Measurements from ENCODE around the gene ADAMTS5.

Gene ADAMTS5

GRCh38 chr21:26967062-26967913 is at the start of gene ADAMTS5:
TSS of gene ADAMTS5 (minus strand) at chr21:26967088. CDS start at chr21:26966391, 697 bp downstream.
- DNase-seq = no peak

DNA sequence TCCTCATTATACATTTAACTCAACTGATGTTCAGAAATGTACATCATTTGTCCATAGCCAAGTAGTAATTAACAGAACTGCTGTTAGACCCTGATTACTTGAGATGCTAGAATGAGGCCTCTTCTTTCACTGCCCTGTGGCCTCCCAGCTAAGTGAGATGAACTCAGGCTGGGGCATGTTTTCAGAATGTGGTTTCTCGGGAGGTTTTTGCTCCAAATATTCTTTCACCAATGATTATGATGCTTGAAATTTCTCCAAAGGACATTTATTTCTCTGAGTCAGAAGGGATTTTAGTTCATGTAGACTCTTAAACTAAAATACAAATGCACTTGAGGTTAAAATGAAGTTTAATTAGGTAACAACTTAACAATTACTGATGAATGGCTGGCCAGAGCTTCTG is 34.6 kb upstream of the ADAMTS5 start:
- no peak for DNase-seq

GRCh38 chr21:26983576-26983975 is 16.7 kb upstream of the ADAMTS5 start:
- no peak for DNase-seq

- no peak for DNase-seq
These were observed 15.9 kb upstream of the ADAMTS5 start for GRCh38 chr21:26982767-26983166.

GRCh38 chr21:26977746-26978145 is 10.9 kb upstream of the ADAMTS5 start:
- no peak for DNase-seq

- DNase-seq = no peak
These were observed 6.3 kb upstream of the ADAMTS5 start for GRCh38 chr21:26973226-26973625.

DNA sequence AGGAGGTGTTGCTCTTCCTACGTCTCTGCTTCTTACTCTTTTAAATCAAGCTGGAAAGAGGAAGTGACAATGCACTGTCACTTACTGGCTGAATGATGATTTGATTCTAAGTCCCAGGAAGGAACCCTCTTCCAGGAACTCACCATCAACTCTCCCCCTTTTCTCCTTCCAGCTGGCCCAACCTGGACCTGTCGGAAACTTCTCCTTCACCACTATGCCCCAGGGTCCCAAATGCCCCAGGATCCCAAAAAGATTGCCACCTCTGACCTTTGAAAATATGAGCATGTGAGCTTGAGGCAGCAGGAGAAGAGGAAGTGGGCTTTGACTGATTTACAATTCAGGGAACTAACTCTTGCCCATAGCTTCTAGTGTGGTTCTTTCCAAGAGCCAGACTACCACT is 5.3 kb upstream of the ADAMTS5 start:
- DNase-seq = no peak

DNA sequence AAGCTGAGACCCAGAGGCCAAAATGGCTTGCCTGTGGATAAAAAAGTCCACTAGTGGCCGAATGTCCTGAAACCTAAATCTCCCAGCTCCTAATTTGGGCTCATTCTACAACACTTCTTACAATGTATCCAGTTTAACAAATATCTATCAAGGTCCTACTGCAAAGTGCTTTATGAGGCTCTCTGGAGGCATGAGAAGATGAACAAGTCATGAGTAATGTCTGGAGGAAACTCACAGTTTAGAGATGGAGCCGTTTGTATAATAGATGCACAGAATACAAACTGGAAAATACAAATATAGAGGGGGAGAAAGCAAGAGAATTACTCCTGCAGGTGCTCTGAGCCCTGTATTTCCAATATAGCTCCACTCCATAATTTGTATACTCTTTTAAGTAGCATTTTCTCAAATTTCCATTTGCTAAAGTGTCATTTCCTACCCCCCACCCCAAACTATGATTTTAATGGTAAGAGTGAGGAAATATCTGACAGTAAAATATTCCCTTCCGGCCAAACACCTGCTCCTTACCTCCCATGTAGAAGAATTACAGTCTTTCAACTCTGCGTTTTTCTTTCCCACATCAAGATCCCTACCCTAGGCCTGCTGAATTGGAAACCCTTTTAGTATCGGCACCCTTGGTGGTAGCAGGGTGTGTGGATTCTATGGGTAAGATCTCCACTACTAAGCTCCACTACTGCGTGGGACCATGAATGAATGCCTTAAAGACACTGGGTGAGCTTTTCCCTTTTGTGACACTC is 3.3 kb upstream of the ADAMTS5 start:
- no peak for DNase-seq

DNA sequence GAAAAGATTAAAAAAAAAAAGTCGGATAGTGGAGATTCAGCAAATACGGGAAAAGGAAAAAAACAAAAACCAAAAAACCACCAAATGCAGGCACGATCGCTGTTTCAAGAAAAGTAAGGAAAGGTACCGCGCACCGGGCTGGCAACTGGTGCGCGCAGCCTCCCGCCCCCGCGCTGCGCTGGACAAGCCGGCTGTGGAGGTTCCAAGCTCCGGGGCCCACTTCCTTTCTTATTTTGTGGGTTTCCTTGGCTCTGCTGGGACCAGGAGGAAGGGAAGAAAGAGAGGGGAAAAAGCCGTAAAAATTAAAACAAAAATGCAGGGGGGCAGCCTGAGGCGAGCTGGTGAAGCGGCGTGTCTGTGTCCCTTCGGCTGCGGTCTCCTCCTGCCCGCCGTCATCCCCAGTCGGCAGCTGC is 233 bp downstream of the ADAMTS5 start:
- no peak for DNase-seq

- DNase-seq = no peak
These were observed 844 bp downstream of the ADAMTS5 start for GRCh38 chr21:26965907-26966581.

GRCh38 chr21:26965040-26965906 is 1.6 kb downstream of the ADAMTS5 start:
- no peak for DNase-seq

DNA sequence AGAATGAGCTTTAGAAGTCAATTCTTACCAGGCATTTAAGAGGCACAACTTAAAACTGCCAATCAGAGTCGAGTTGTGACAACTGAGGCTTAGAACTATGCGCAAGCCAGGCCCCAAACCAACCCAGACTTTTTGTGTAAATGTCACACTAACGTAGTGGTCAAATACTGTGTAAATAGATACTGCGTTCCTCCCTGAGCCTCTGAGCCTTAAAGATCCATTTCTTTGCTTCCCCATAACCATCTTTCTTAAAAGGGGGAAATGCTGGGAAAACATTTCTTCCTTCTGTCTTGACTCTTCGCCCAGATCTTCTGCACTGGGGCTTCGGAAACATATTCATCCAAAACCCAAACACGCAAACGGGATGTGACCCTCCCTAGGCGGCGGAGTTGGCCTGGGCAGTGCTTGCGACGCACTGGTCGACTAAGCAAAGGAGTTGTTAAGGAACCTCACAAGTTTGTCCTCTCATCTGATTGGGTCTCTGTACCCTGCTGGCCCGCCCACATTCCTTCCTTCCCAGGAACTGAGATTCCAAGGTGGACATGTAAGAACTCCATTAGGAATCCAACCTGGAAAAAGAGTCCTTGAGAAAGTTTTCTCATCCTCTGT is 2.6 kb downstream of the ADAMTS5 start:
- no peak for DNase-seq

GRCh38 chr21:26962621-26963181 is 4.2 kb downstream of the ADAMTS5 start:
- no peak for DNase-seq

GRCh38 chr21:26961698-26962097 is 5.2 kb downstream of the ADAMTS5 start:
- no peak for DNase-seq

- DNase-seq = no peak
These were observed 8.1 kb downstream of the ADAMTS5 start for GRCh38 chr21:26958788-26959187.

DNA sequence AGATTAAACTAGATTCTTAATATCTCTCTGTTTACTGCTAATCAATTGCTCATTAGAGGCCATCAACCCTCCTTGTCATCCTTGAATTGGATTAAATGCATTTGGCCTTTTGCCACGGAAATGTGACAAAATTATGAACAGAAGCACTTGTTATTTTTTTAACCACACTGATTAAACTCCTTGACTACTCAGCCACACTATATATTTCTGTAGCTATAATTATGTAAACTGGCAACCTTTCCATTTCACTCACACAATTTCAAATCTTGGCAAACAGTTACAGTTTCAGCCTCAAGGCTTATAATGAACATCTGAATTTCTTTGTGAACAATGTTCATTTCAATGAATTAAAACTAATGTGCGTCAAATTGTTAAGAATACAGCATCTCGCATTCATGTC is 10.1 kb downstream of the ADAMTS5 start:
- no peak for DNase-seq

DNA sequence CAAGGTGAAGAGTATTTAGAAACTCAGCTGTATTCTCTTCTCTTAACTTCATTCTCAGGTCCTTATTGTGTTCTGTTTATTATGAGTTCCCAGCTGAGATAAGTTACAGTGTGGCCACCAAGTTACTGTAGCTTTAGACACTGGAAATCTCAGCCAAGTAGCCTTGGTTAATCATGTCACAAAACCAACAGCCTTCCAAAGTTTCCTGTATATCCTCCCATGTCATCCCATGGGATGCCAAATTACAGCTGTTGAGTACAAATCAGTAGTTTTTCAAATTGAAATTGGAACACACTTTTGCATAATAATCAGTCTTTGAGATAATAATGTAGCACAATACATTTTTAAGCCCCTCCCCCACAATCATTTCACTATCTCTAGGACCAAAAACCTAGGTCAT is 10.7 kb downstream of the ADAMTS5 start:
- DNase-seq = no peak

GRCh38 chr21:26954662-26955121 is 12.2 kb downstream of the ADAMTS5 start:
- no peak for DNase-seq

DNA sequence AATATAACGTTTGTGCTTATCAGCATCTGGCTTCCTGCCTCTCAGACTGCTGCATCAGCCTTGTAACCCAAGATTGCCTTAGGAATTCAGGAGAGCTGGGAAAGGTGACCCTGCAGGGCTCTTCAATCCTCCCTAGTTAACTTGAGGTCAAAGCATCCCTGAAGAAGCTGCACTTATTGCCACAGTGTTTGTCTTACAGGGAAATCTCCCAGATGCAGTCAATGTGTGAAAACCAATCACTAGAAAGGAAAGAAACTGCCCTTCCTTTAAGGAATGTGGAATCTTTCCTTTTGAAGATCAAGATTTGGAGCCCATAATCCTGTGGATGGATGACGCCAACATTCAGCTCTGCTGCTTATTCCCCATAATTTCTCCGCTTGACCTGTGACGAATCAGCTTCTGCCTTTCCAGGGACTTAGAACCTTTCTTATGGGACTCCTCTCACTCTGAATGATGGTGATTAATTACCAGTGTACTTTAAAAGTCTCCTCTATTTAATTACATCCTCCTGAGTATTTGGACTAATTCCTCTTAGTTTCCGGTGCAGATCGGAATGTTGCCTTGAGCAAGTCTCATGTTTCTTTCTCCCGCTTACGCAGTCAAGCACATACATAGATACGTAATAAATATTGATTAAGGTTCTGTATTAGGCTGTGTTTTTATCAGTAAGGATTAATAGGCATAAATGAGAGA is 14.4 kb downstream of the ADAMTS5 start:
- no peak for DNase-seq

DNA sequence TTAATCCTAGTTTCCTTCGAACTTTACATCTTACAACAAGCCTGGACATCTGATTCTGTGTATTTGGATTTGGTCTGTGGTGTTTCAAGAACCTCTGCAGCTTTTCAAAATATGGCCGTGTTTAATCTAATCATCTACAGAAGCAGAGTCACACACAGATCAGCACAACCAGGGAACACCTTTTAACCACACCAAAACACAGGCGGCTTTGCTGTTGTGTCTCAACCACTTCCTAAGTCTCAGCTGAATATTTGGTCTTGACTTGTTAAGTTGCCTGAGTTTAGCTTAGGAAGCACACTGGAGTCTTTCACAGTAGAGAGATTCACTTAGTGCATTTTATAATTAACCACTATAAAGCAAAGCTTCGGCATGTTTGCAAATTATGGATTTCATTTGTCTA is 17.1 kb downstream of the ADAMTS5 start:
- DNase-seq = no peak

DNA sequence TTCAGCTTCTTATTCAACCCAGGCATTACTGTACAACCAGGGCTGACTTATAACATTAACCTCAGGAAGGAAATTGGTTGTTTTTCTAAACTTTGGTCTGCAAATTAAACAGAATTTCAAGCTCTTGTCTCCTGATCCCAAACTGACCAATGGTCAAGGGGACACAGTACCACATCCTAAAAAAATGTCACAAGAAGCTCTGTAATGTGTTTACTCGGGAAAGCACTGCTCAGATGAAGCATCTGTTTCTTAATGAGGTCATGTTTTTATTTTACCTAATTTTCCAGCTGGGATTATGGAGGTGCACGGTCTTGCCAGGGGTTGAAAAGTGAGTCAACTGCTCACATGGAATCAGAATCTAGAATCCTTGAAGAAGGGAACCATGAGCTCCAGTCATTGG is 18.7 kb downstream of the ADAMTS5 start:
- no peak for DNase-seq

Data from stimulated activated naive CD4-positive, alpha-beta T cell treated with Interleukin-2 at 50 U/mL for 16 hours (primary cell).